ENCODE data around the gene MAPK8. TPM values are rescaled to one million over a fixed set of nuclear protein-coding genes. Genes with fewer than 3 reads are reported as not detected.

The MAPK8 gene
- total RNA-seq, 1 experiment from 2014 or later = 83.3 TPM

DNA sequence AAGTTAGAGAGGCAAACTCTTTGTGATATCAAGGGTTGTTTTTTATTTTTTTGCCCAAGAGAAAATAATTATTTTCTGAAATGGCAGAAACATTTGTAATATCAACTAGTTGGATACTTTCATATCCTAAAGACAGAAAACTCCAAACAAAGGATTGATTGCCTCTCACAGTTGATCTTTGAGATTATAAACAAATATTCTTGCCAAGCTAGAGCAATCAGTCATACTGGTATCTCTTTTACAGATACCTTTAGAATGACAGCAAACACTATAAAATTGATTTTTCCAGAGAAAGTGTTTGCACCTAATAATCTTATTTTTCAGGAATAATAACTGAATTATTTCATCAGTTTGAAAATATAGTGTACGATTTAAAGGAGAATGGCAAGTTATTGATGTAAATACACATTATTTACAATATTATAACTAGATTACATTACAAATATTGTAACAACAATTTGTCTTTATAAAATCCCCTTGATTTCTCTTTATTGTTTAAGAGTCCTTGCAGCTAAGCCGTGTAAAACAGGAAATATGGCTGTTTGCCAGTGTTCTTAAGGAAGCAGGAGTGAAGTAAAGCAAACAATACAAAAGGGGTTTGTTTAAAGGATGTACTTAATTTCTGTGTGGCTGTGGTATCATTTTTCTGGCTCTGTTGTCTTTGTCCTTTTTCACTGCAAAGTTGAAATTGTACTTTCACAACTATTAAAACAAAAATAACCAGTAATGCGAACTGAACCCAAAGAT, 58.4 kb downstream of the MAPK8 start:
- Mint-ChIP-seq H3K4me3 (ENCODE audit: unreplicated experiment) (no peak overlapping the region), H3K4me1 (ENCODE audit: low read depth, unreplicated experiment) (peaks cover 26% of the 10 kb centered on the region), H3K9me3 (ENCODE audit: unreplicated experiment) (no peaks in the 10 kb centered on the region), H3K36me3 (ENCODE audit: insufficient read depth, unreplicated experiment) (no peaks in the 10 kb centered on the region), H3K27me3 (ENCODE audit: insufficient read depth, unreplicated experiment) (no peaks in the 10 kb centered on the region), H3K27ac (ENCODE audit: unreplicated experiment) (no peak overlapping the region)
- no peaks in the 10 kb centered on the region for H3K36me3 ChIP-seq (ENCODE audit: control insufficient read depth, insufficient read depth, low read length)
- no TSS peak for BruUV-seq (replicated peaks)
- H3K27me3 ChIP-seq (replicated peaks; ENCODE audit: control insufficient read depth, insufficient read depth, low read length) = no peaks in the 10 kb centered on the region
- ChIA-PET POLR2A (no interaction called here), CTCF (interaction anchor here (0.6 to 4.1 kb wide), 10 partner anchors 12 to 293 kb away, joined by 3 to 73 read pairs (median 8); no protein-coding TSS in a partner anchor)
- H3K4me1 ChIP-seq = peaks cover 48% of the 10 kb centered on the region
- no peaks in the 10 kb centered on the region for H3K9me3 ChIP-seq
- TF ChIP-seq, protein P1, sequence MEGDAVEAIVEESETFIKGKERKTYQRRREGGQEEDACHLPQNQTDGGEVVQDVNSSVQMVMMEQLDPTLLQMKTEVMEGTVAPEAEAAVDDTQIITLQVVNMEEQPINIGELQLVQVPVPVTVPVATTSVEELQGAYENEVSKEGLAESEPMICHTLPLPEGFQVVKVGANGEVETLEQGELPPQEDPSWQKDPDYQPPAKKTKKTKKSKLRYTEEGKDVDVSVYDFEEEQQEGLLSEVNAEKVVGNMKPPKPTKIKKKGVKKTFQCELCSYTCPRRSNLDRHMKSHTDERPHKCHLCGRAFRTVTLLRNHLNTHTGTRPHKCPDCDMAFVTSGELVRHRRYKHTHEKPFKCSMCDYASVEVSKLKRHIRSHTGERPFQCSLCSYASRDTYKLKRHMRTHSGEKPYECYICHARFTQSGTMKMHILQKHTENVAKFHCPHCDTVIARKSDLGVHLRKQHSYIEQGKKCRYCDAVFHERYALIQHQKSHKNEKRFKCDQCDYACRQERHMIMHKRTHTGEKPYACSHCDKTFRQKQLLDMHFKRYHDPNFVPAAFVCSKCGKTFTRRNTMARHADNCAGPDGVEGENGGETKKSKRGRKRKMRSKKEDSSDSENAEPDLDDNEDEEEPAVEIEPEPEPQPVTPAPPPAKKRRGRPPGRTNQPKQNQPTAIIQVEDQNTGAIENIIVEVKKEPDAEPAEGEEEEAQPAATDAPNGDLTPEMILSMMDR (IDR thresholded peaks at IDR 0.05; ENCODE audit: insufficient read depth in 1 of 2, low read depth in 1 of 2, low read length in 1 of 2, severe bottlenecking in 1 of 2, unreplicated experiment in 1 of 2) = no peak
- no peak for DNase-seq
- no peak overlapping the region for H3K4me3 ChIP-seq (ENCODE audit: low read depth, low read length)
- intact Hi-C loops (cut with micrococcal nuclease; ENCODE audit: unreplicated experiment) = no loop called here

DNA sequence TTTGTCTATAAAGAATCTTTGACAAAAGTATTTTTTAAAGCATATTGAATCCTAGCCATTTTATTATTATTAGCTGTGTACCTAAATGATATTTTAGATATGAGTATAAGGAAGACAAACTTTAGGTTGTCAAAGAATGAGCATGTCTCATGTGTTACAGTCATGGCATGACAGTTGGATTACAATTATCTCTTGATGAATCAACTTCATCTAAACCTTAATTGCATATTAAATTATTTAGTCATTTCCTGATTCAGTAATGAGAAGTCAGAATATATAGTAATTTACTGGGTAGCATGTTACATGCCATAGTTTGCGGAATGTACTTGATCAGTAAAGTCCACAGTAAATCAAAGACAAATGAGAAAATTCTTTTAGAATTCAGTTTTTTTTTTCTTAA, 59.2 kb downstream of the MAPK8 start:
- CTCF ChIA-PET = interaction anchor here (0.9 to 1.4 kb wide), 3 partner anchors 89 to 292 kb away, joined by 3 to 11 read pairs (median 5); no protein-coding TSS in a partner anchor
- H3K4me3 ChIP-seq (ENCODE audit: low read depth, low read length) = no peak overlapping the region
- TF ChIP-seq, protein P1 (IDR thresholded peaks at IDR 0.05; ENCODE audit: insufficient read depth in 1 of 2, low read depth in 1 of 2, low read length in 1 of 2, severe bottlenecking in 1 of 2, unreplicated experiment in 1 of 2) = no peak

DNA sequence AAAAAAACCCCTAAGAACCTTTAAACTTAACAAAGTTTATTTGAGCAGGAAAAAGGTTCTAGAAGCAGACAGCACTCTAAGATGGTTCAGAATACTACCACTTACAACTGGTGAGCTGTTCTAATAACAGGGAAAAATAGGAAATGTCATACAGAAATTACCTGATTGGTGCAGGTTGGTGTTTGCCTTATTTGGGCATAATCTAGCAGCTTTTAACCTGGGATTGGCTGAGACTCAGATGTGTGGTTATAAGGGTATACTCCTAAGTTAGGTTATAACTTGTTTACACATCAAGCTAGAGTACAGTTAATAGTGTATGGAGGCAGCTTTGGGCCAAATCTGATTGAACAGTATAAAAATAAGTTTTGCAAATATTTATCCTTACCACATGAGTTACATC, 59.8 kb downstream of the MAPK8 start:
- Histone ChIP-seq H3K27me3 (replicated peaks; ENCODE audit: control insufficient read depth, insufficient read depth, low read length) (no peaks in the 10 kb centered on the region), H3K36me3 (ENCODE audit: control insufficient read depth, insufficient read depth, low read length) (no peaks in the 10 kb centered on the region), H3K4me3 (ENCODE audit: low read depth, low read length) (no peak overlapping the region), H3K4me1 (peaks cover 54% of the 10 kb centered on the region), H3K9me3 (no peaks in the 10 kb centered on the region)
- Mint-ChIP-seq H3K9me3 (ENCODE audit: unreplicated experiment) (no peaks in the 10 kb centered on the region), H3K36me3 (ENCODE audit: insufficient read depth, unreplicated experiment) (no peaks in the 10 kb centered on the region), H3K27ac (ENCODE audit: unreplicated experiment) (no peak overlapping the region), H3K4me1 (ENCODE audit: low read depth, unreplicated experiment) (peaks cover 23% of the 10 kb centered on the region), H3K4me3 (ENCODE audit: unreplicated experiment) (no peak overlapping the region), H3K27me3 (ENCODE audit: insufficient read depth, unreplicated experiment) (no peaks in the 10 kb centered on the region)
- BruUV-seq (replicated peaks) = no TSS peak
- TF ChIP-seq, protein P1 (IDR thresholded peaks at IDR 0.05; ENCODE audit: insufficient read depth in 1 of 2, low read depth in 1 of 2, low read length in 1 of 2, severe bottlenecking in 1 of 2, unreplicated experiment in 1 of 2) = no peak
- ChIA-PET POLR2A (no interaction called here), CTCF (interaction anchor here (0.7 to 1.4 kb wide), 5 partner anchors 56 to 292 kb away, joined by 3 to 11 read pairs (median 3); no protein-coding TSS in a partner anchor)
- DNase-seq = no peak
- intact Hi-C loops (cut with micrococcal nuclease; ENCODE audit: unreplicated experiment) = no loop called here

More for the DNA sequence above, 59.2 kb downstream of the MAPK8 start:
- no peaks in the 10 kb centered on the region for H3K36me3 ChIP-seq (ENCODE audit: control insufficient read depth, insufficient read depth, low read length)
- H3K9me3 ChIP-seq = no peaks in the 10 kb centered on the region
- POLR2A ChIA-PET = no interaction called here
- H3K4me1 ChIP-seq = peaks cover 54% of the 10 kb centered on the region
- intact Hi-C loops (cut with micrococcal nuclease; ENCODE audit: unreplicated experiment) = no loop called here
- Mint-ChIP-seq H3K27ac (ENCODE audit: unreplicated experiment) (no peak overlapping the region), H3K27me3 (ENCODE audit: insufficient read depth, unreplicated experiment) (no peaks in the 10 kb centered on the region), H3K36me3 (ENCODE audit: insufficient read depth, unreplicated experiment) (no peaks in the 10 kb centered on the region), H3K4me1 (ENCODE audit: low read depth, unreplicated experiment) (peaks cover 26% of the 10 kb centered on the region), H3K4me3 (ENCODE audit: unreplicated experiment) (no peak overlapping the region), H3K9me3 (ENCODE audit: unreplicated experiment) (no peaks in the 10 kb centered on the region)
- no peak for DNase-seq
- no TSS peak for BruUV-seq (replicated peaks)
- H3K27me3 ChIP-seq (replicated peaks; ENCODE audit: control insufficient read depth, insufficient read depth, low read length) = no peaks in the 10 kb centered on the region
